Trophoblast cell (in vitro differentiated cells and primary cell): ENCODE results near the gene MAPK11.

Source experiments
- DNase-seq, 2 donors: peaks; one replicate each; pipeline ENCODE4 v3.0.0-alpha.2; 2016
- H2AFZ ChIP-seq: 2 replicates; pipeline ENCODE4 v1.6.1; 2013; ENCODE audit warnings: low read length, moderate library complexity, mild to moderate bottlenecking; ENCODE audit not compliant: insufficient read depth, poor library complexity
- H2AK5ac ChIP-seq: 2 replicates; pipeline ENCODE4 v1.6.1; 2013; ENCODE audit warnings: mild to moderate bottlenecking, low read length
- H2BK120ac ChIP-seq: 2 replicates; pipeline ENCODE4 v1.6.1; 2013; ENCODE audit warnings: low read length, mild to moderate bottlenecking, moderate library complexity; ENCODE audit not compliant: insufficient read depth, poor library complexity
- H2BK12ac ChIP-seq: 2 replicates; pipeline ENCODE4 v1.6.1; 2013; ENCODE audit warnings: mild to moderate bottlenecking, low read length, moderate library complexity
- H2BK5ac ChIP-seq: 2 replicates; pipeline ENCODE4 v1.6.1; 2013; ENCODE audit warnings: low read length, low read depth, moderate library complexity, mild to moderate bottlenecking; ENCODE audit not compliant: poor library complexity
- H3K14ac ChIP-seq: 2 replicates; pipeline ENCODE4 v1.6.1; 2013; ENCODE audit warnings: mild to moderate bottlenecking, low read length
- H3K18ac ChIP-seq: 2 replicates; pipeline ENCODE4 v1.6.1; 2013; ENCODE audit warnings: mild to moderate bottlenecking, low read length
- H3K23ac ChIP-seq: 2 replicates; pipeline ENCODE4 v1.6.1; 2013; ENCODE audit warnings: low read length
- H3K27ac ChIP-seq: 2 replicates; pipeline ENCODE4 v1.5.1; 2013; ENCODE audit warnings: low read depth, mild to moderate bottlenecking, inconsistent platforms, low read length, moderate library complexity
- H3K27me3 ChIP-seq: 2 replicates; pipeline ENCODE4 v1.6.1; 2013; ENCODE audit warnings: inconsistent platforms, mild to moderate bottlenecking, low read length, moderate library complexity; ENCODE audit not compliant: insufficient read depth
- H3K36me3 ChIP-seq, 2 experiments: 1 replicate in 1 of 2; 2 replicates in 1 of 2; pipeline ENCODE4 v1.6.1; 2013; ENCODE audit warnings: low read length in 2 of 2, mild to moderate bottlenecking in 2 of 2, moderate library complexity in 1 of 2; ENCODE audit not compliant: insufficient read depth in 2 of 2, control insufficient read depth in 1 of 2
- H3K4ac ChIP-seq: 2 replicates; pipeline ENCODE4 v1.6.1; 2013; ENCODE audit warnings: low read depth, mild to moderate bottlenecking, low read length, moderate library complexity
- H3K4me1 ChIP-seq, 2 experiments: 1 replicate in 1 of 2; 2 replicates in 1 of 2; pipeline ENCODE4 v1.6.1; 2013; ENCODE audit warnings: low read length in 2 of 2, mild to moderate bottlenecking in 2 of 2, moderate library complexity in 1 of 2; ENCODE audit not compliant: insufficient read depth in 2 of 2, control insufficient read depth in 1 of 2
- H3K4me2 ChIP-seq: 2 replicates; pipeline ENCODE4 v1.6.1; 2013; ENCODE audit warnings: inconsistent platforms, mild to moderate bottlenecking, low read length, moderate library complexity
- H3K4me3 ChIP-seq: 2 replicates; pipeline ENCODE4 v1.5.1; 2013; ENCODE audit warnings: mild to moderate bottlenecking, low read depth, low read length, inconsistent platforms
- H3K79me1 ChIP-seq: one replicate; pipeline ENCODE4 v1.6.1; 2013; ENCODE audit warnings: low read length
- H3K79me2 ChIP-seq: 2 replicates; pipeline ENCODE4 v1.6.1; 2013; ENCODE audit warnings: low read length, mild to moderate bottlenecking; ENCODE audit not compliant: control insufficient read depth, insufficient read depth, poor library complexity
- H3K9ac ChIP-seq: 2 replicates; pipeline ENCODE4 v1.6.1; 2013; ENCODE audit warnings: mild to moderate bottlenecking, low read length
- H3K9me3 ChIP-seq: 2 replicates; pipeline ENCODE4 v1.6.1; 2013; ENCODE audit warnings: low read depth, mild to moderate bottlenecking, control low read depth, inconsistent platforms, low read length; ENCODE audit not compliant: insufficient read depth
- H4K12ac ChIP-seq: 2 replicates; pipeline ENCODE4 v1.6.1; 2013; ENCODE audit warnings: low read depth, mild to moderate bottlenecking, low read length, moderate library complexity
- H4K8ac ChIP-seq: 2 replicates; pipeline ENCODE4 v1.6.1; 2013; ENCODE audit warnings: low read depth, mild to moderate bottlenecking, low read length, moderate library complexity
- H4K91ac ChIP-seq: one replicate; pipeline ENCODE4 v1.6.1; 2013; ENCODE audit warnings: low read depth, mild to moderate bottlenecking, low read length, moderate library complexity
- WGBS: extraction: QIAGEN DNeasy Blood & Tissue Kit; methylation state at CpG from one replicate; pipeline ENCODE4 v1.1.7; 2013; ENCODE audit warnings: missing lambda C conversion rate; ENCODE audit not compliant: insufficient read length, insufficient coverage; ENCODE audit errors: extremely low coverage; 5-methylcytosine and 5-hydroxymethylcytosine counted together

The MAPK11 gene

GRCh38 chr22:50281957-50282356 is 11.8 kb upstream of the MAPK11 start:
- H3K9me3 ChIP-seq = peaks cover 2% of the 10 kb centered on the region
- H4K8ac ChIP-seq = peak overlapping the region; percentile 55
- no peak overlapping the region for H3K9ac ChIP-seq
- peak overlapping the region; percentile 46 for H3K27ac ChIP-seq
- peak overlapping the region; percentile 23 for H3K4ac ChIP-seq
- peak overlapping the region; percentile 43 for H4K12ac ChIP-seq
- peak overlapping the region; percentile 98 for H4K91ac ChIP-seq
- H3K79me2 ChIP-seq = peaks cover 10% of the 10 kb centered on the region
- H2AFZ ChIP-seq = peak overlapping the region; percentile 4
- WGBS = no CpG with 5 or more reads among the region's 25 CpGs
- H2BK5ac ChIP-seq = peak overlapping the region; percentile 71
- peak overlapping the region; percentile 83 for H2AK5ac ChIP-seq
- peaks cover 15% of the 10 kb centered on the region for H3K79me1 ChIP-seq
- no peaks in the 10 kb centered on the region for H3K27me3 ChIP-seq
- H3K18ac ChIP-seq = peak overlapping the region; percentile 86
- H3K23ac ChIP-seq = no peak overlapping the region
- H3K14ac ChIP-seq = peak overlapping the region; percentile 83
- H3K4me3 ChIP-seq = no peak overlapping the region
- peaks cover 79 to 88% of the 10 kb centered on the region in 2 experiments for H3K36me3 ChIP-seq
- H2BK120ac ChIP-seq = peak overlapping the region; percentile 93
- H3K4me2 ChIP-seq = peak overlapping the region; percentile 25
- no peak for DNase-seq
- H2BK12ac ChIP-seq = peak overlapping the region; percentile 93
- H3K4me1 ChIP-seq = peaks cover 12 to 15% of the 10 kb centered on the region in 2 experiments

GRCh38 chr22:50281384-50281760 is 11.2 kb upstream of the MAPK11 start:
- H3K79me2 ChIP-seq = peaks cover 10% of the 10 kb centered on the region
- no peak overlapping the region for H2BK120ac ChIP-seq
- no peak overlapping the region for H4K8ac ChIP-seq
- no peak overlapping the region for H2AFZ ChIP-seq
- H3K14ac ChIP-seq = no peak overlapping the region
- peak overlapping the region; percentile 98 for H4K91ac ChIP-seq
- H3K18ac ChIP-seq = peak overlapping the region; percentile 86
- no peak overlapping the region for H3K27ac ChIP-seq
- no peak overlapping the region for H3K4me3 ChIP-seq
- peak overlapping the region; percentile 93 for H2BK12ac ChIP-seq
- H3K9ac ChIP-seq = no peak overlapping the region
- no peak overlapping the region for H4K12ac ChIP-seq
- H3K23ac ChIP-seq = no peak overlapping the region
- H3K4ac ChIP-seq = no peak overlapping the region
- DNase-seq = no peak
- no peak overlapping the region for H2BK5ac ChIP-seq
- no CpG with 5 or more reads among the region's 36 CpGs for WGBS
- H3K4me2 ChIP-seq = no peak overlapping the region
- H3K27me3 ChIP-seq = no peaks in the 10 kb centered on the region
- H3K36me3 ChIP-seq = peaks cover 78 to 88% of the 10 kb centered on the region in 2 experiments
- H3K79me1 ChIP-seq = peaks cover 15% of the 10 kb centered on the region
- H3K4me1 ChIP-seq = peaks cover 12 to 15% of the 10 kb centered on the region in 2 experiments
- H2AK5ac ChIP-seq = no peak overlapping the region
- peaks cover 2% of the 10 kb centered on the region for H3K9me3 ChIP-seq

- peaks cover 15% of the 10 kb centered on the region for H3K79me1 ChIP-seq
- H3K23ac ChIP-seq = no peak overlapping the region
- peaks cover 12 to 18% of the 10 kb centered on the region in 2 experiments for H3K4me1 ChIP-seq
- H3K14ac ChIP-seq = no peak overlapping the region
- H2AK5ac ChIP-seq = no peak overlapping the region
- H4K8ac ChIP-seq = no peak overlapping the region
- peaks cover 4% of the 10 kb centered on the region for H3K9me3 ChIP-seq
- no peak overlapping the region for H2BK120ac ChIP-seq
- no CpG with 5 or more reads among the region's 47 CpGs for WGBS
- no peak overlapping the region for H3K9ac ChIP-seq
- H3K4me3 ChIP-seq = no peak overlapping the region
- no peak overlapping the region for H3K27ac ChIP-seq
- H3K79me2 ChIP-seq = peaks cover 10% of the 10 kb centered on the region
- H4K91ac ChIP-seq = peak overlapping the region; percentile 98
- no peaks in the 10 kb centered on the region for H3K27me3 ChIP-seq
- no peak overlapping the region for H3K18ac ChIP-seq
- no peak overlapping the region for H2AFZ ChIP-seq
- peaks cover 78 to 88% of the 10 kb centered on the region in 2 experiments for H3K36me3 ChIP-seq
- H2BK5ac ChIP-seq = no peak overlapping the region
- H3K4ac ChIP-seq = no peak overlapping the region
- no peak overlapping the region for H4K12ac ChIP-seq
- H2BK12ac ChIP-seq = peak overlapping the region; percentile 9
- H3K4me2 ChIP-seq = no peak overlapping the region
- no peak for DNase-seq
These were observed 10.7 kb upstream of the MAPK11 start for GRCh38 chr22:50280708-50281383.

GRCh38 chr22:50280022-50280707 is 10.0 kb upstream of the MAPK11 start:
- Histone ChIP-seq H3K14ac (no peak overlapping the region), H3K36me3 (peaks cover 81 to 92% of the 10 kb centered on the region in 2 experiments), H2BK12ac (no peak overlapping the region), H3K79me2 (peaks cover 10% of the 10 kb centered on the region), H3K4me1 (peaks cover 12 to 23% of the 10 kb centered on the region in 2 experiments), H3K79me1 (peaks cover 15% of the 10 kb centered on the region), H2BK5ac (no peak overlapping the region), H3K4ac (no peak overlapping the region), H3K9me3 (peaks cover 5% of the 10 kb centered on the region), H4K91ac (no peak overlapping the region), H3K23ac (no peak overlapping the region), H2BK120ac (no peak overlapping the region), H3K18ac (no peak overlapping the region), H3K27ac (no peak overlapping the region), H3K4me3 (no peak overlapping the region), H2AFZ (no peak overlapping the region), H3K9ac (no peak overlapping the region), H4K8ac (no peak overlapping the region), H4K12ac (no peak overlapping the region), H3K4me2 (no peak overlapping the region), H2AK5ac (no peak overlapping the region), H3K27me3 (no peaks in the 10 kb centered on the region)
- no CpG with 5 or more reads among the region's 38 CpGs for WGBS
- no peak for DNase-seq
